Ovary (tissue), 3 donors: Measurements from ENCODE around the gene TRPC4.

Source experiments
- EP300 ChIP-seq: sonication (generic); formaldehyde crosslinking; IDR thresholded peaks from one replicate; pipeline ENCODE4 v1.6.1; 2017; ENCODE audit warnings: antibody characterized with exemption
- POLR2A ChIP-seq: fragments of 450-650 bp; IDR thresholded peaks from one replicate; pipeline ENCODE4 v1.6.1; 2017; ENCODE audit warnings: antibody characterized with exemption, mild to moderate bottlenecking, moderate library complexity
- TF ChIP-seq, protein P1 (sequence below), 3 donors: fragments of 450-650 bp in 2 of 3; fragments of 200-600 bp in 1 of 3; IDR thresholded peaks; one replicate each; pipeline versions ENCODE4 v1.5.1 to v1.8.0; 2016 to 2022; ENCODE audit warnings: antibody characterized with exemption in 3 of 3, mild to moderate bottlenecking in 1 of 3
- donor health status: DM: no; HTN: no; CAD: no.

DNA sequence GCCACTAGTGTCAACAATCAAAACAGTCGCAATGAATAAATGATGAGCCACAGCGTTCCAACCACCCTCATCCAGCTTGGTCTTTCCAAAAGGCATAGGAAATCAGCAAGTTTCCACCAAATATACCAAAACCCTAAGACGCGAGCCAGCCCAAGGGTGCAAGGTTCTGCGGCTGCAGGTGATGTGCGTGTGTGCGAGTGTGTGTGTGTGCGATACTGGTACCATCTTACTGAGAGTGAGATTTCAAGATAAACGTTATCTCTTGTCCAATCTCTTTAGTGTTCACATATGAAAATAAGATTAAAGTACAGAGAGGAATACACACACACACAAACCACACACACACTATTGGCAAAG lies 895 bp upstream of the TRPC4 start:
- TF ChIP-seq, protein P1, sequence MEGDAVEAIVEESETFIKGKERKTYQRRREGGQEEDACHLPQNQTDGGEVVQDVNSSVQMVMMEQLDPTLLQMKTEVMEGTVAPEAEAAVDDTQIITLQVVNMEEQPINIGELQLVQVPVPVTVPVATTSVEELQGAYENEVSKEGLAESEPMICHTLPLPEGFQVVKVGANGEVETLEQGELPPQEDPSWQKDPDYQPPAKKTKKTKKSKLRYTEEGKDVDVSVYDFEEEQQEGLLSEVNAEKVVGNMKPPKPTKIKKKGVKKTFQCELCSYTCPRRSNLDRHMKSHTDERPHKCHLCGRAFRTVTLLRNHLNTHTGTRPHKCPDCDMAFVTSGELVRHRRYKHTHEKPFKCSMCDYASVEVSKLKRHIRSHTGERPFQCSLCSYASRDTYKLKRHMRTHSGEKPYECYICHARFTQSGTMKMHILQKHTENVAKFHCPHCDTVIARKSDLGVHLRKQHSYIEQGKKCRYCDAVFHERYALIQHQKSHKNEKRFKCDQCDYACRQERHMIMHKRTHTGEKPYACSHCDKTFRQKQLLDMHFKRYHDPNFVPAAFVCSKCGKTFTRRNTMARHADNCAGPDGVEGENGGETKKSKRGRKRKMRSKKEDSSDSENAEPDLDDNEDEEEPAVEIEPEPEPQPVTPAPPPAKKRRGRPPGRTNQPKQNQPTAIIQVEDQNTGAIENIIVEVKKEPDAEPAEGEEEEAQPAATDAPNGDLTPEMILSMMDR (IDR thresholded peaks at IDR 0.05), result no peak
- TF ChIP-seq POLR2A (no peak), EP300 (no peak)
